Measurements from ENCODE around the gene RRP7A.
"Not testable (repeated sequence)": the region's sequence is repeated elsewhere in the genome, so short reads cannot be mapped to it uniquely, and the experiment has no call there.

RRP7A gene

GRCh38 chr22:42500836-42501179 lies 18.8 kb downstream of the RRP7A start:
- no peak for FAIRE-seq
- no peak for DNase-seq (ENCODE audit: insufficient read length, low spot score)

GRCh38 chr22:42500161-42500835 lies 19.3 kb downstream of the RRP7A start:
- FAIRE-seq, result no peak
- DNase-seq (ENCODE audit: insufficient read length, low spot score), result no peak

GRCh38 chr22:42499773-42500160 lies 19.8 kb downstream of the RRP7A start:
- FAIRE-seq; DNase-seq (ENCODE audit: insufficient read length, low spot score): not testable (repeated sequence)

- DNase-seq (ENCODE audit: insufficient read length, low spot score); FAIRE-seq: not testable (repeated sequence)
Observed at GRCh38 chr22:42495533-42496141, 24.0 kb downstream of the RRP7A start.

GRCh38 chr22:42493393-42493792 lies 26.2 kb downstream of the RRP7A start:
- DNase-seq (ENCODE audit: insufficient read length, low spot score), result no peak
- no peak for FAIRE-seq

GRCh38 chr22:42492323-42492690 lies 27.3 kb downstream of the RRP7A start:
- DNase-seq (ENCODE audit: insufficient read length, low spot score), result no peak
- FAIRE-seq, result no peak

GRCh38 chr22:42490243-42490832 lies 29.3 kb downstream of the RRP7A start:
- FAIRE-seq (no peak), DNase-seq (ENCODE audit: insufficient read length, low spot score) (no peak)

GRCh38 chr22:42489000-42489399 lies 30.6 kb downstream of the RRP7A start:
- DNase-seq (ENCODE audit: insufficient read length, low spot score) (no peak), FAIRE-seq (no peak)

GRCh38 chr22:42484506-42484905 lies 35.1 kb downstream of the RRP7A start:
- FAIRE-seq, result no peak
- no peak for DNase-seq (ENCODE audit: insufficient read length, low spot score)

- DNase-seq (ENCODE audit: insufficient read length, low spot score); FAIRE-seq: not testable (repeated sequence)
Observed at GRCh38 chr22:42483610-42484223, 35.9 kb downstream of the RRP7A start.

GRCh38 chr22:42475122-42475521 lies 44.5 kb downstream of the RRP7A start:
- DNase-seq (ENCODE audit: insufficient read length, low spot score) (no peak), FAIRE-seq (no peak)

GRCh38 chr22:42473484-42474193 lies 46.0 kb downstream of the RRP7A start:
- FAIRE-seq (peak; percentile 16), DNase-seq (ENCODE audit: insufficient read length, low spot score) (peak; percentile 55)

GRCh38 chr22:42472671-42473070 lies 46.9 kb downstream of the RRP7A start:
- FAIRE-seq (no peak), DNase-seq (ENCODE audit: insufficient read length, low spot score) (no peak)

GRCh38 chr22:42471441-42471840 lies 48.2 kb downstream of the RRP7A start:
- no peak for DNase-seq (ENCODE audit: insufficient read length, low spot score)
- no peak for FAIRE-seq

- DNase-seq (ENCODE audit: insufficient read length, low spot score), result no peak
- FAIRE-seq, result no peak
Observed at GRCh38 chr22:42470366-42471082, 49.1 kb downstream of the RRP7A start.

- DNase-seq (ENCODE audit: insufficient read length, low spot score) (peak; percentile 20), FAIRE-seq (no peak)
Observed at GRCh38 chr22:42468841-42469240, 50.8 kb downstream of the RRP7A start.

GRCh38 chr22:42462016-42462415 lies 57.6 kb downstream of the RRP7A start:
- DNase-seq (ENCODE audit: insufficient read length, low spot score), result no peak

GRCh38 chr22:42461511-42461910 lies 58.1 kb downstream of the RRP7A start:
- no peak for DNase-seq (ENCODE audit: insufficient read length, low spot score)
- FAIRE-seq, result no peak

More at GRCh38 chr22:42462016-42462415, 57.6 kb downstream of the RRP7A start:
- FAIRE-seq, result no peak
